HG03039 (cell line): Measurements from ENCODE around the gene NUDC.
"Not testable (repeated sequence)": the region's sequence is repeated elsewhere in the genome, so short reads cannot be mapped to it uniquely, and the experiment has no call there.

Experiments
- ATAC-seq: cut with Tn5 transposase; IDR thresholded peaks from one replicate; pipeline ENCODE4 v1.9.1; 2021; ENCODE audit warnings: mild to moderate bottlenecking, moderate library complexity; ENCODE audit not compliant: unreplicated experiment

NUDC gene

GRCh38 chr1:26910343-26911160 is 11.0 kb upstream of the NUDC start:
- no peak for ATAC-seq

- no peak for ATAC-seq
Measured at GRCh38 chr1:26911399-26912146, 10.0 kb upstream of the NUDC start.

GRCh38 chr1:26912147-26912490 is 9.4 kb upstream of the NUDC start:
- ATAC-seq = no peak

GRCh38 chr1:26913389-26913753 is 8.2 kb upstream of the NUDC start:
- no peak for ATAC-seq

- no peak for ATAC-seq
Measured at GRCh38 chr1:26913754-26914619, 7.6 kb upstream of the NUDC start, which contains the start of gene NR0B2. Gene NR0B2, minus strand, starts transcription at chr1:26913975. Its CDS starts 35 bp downstream, at chr1:26913940.

GRCh38 chr1:26915204-26915842 is 6.2 kb upstream of the NUDC start:
- ATAC-seq = no peak

GRCh38 chr1:26921126-26921539 is 410 bp upstream of the NUDC start:
- no peak for ATAC-seq

- ATAC-seq = no peak
Measured at GRCh38 chr1:26922431-26922729, 837 bp downstream of the NUDC start.

- ATAC-seq = no peak
Measured at GRCh38 chr1:26922901-26923300, 1.4 kb downstream of the NUDC start.

- no peak for ATAC-seq
Measured at GRCh38 chr1:26923711-26924110, 2.2 kb downstream of the NUDC start.

- ATAC-seq = no peak
Measured at GRCh38 chr1:26932531-26932930, 11.0 kb downstream of the NUDC start.

GRCh38 chr1:26936823-26937222 is 15.3 kb downstream of the NUDC start:
- ATAC-seq = no peak

GRCh38 chr1:26938004-26938658 is 16.6 kb downstream of the NUDC start:
- no peak for ATAC-seq

- ATAC-seq = no peak
Measured at GRCh38 chr1:26938659-26939025, 17.1 kb downstream of the NUDC start.

- ATAC-seq = no peak
Measured at GRCh38 chr1:26941311-26941710, 19.8 kb downstream of the NUDC start.

GRCh38 chr1:26942656-26943055 is 21.1 kb downstream of the NUDC start:
- no peak for ATAC-seq

GRCh38 chr1:26945138-26945537 is 23.6 kb downstream of the NUDC start:
- ATAC-seq = no peak

GRCh38 chr1:26945728-26946127 is 24.2 kb downstream of the NUDC start:
- no peak for ATAC-seq

- no peak for ATAC-seq
Measured at GRCh38 chr1:26946270-26946669, 24.7 kb downstream of the NUDC start.

- not testable (repeated sequence) for ATAC-seq
Measured at GRCh38 chr1:26948725-26949057, 27.1 kb downstream of the NUDC start.
